Endothelial cell of umbilical vein (primary cell): ENCODE data around the gene NDUFS6. TPM values are rescaled to one million over a fixed set of nuclear protein-coding genes. Genes with fewer than 3 reads are reported as not detected.

Experiments
- BruUV-seq: library from RNA; stranded (reverse); fragments of 400-500 nt; replicated peaks from 2 replicates; lab custom pipeline; 2021; lab: Mats Ljungman, UMichigan
- CTCF ChIA-PET: fragments of 300-600, 350-600 bp; sonication (Branson Sonifier 250); formaldehyde crosslinking; loops from one replicate; lab custom pipeline; 2021; ENCODE audit warnings: antibody characterized with exemption, inconsistent platforms; lab: Charles Lee
- POLR2A ChIA-PET: fragments of 300-600, 350-600 bp; sonication (Branson Sonifier 250); formaldehyde crosslinking; loops from one replicate; lab custom pipeline; 2021; ENCODE audit warnings: antibody characterized with exemption, inconsistent platforms; lab: Charles Lee
- DNase-seq: peaks from one replicate; pipeline ENCODE4 v3.0.0-alpha.2; 2011; ENCODE audit warnings: low read depth, low spot score
- FAIRE-seq: peaks from 2 replicates; lab custom pipeline; 2011; peaks lifted over from hg19 to GRCh38; lab: Jason Lieb, UNC
- H2AFZ ChIP-seq: 2 replicates; pipeline ENCODE4 v1.6.0; 2012; ENCODE audit warnings: low read depth, low read length, control low read depth, inconsistent platforms
- H3K27ac ChIP-seq: 2 replicates; pipeline ENCODE4 v1.5.1; 2011; ENCODE audit warnings: low read depth, mild to moderate bottlenecking, control low read depth, low read length, moderate library complexity; ENCODE audit not compliant: insufficient read depth
- H3K27me3 ChIP-seq, 2 experiments: 2 replicates each; pipeline versions ENCODE4 v1.6.0 to v1.6.1; 2011; ENCODE audit warnings: low read length in 2 of 2, mixed read lengths in 1 of 2; ENCODE audit not compliant: control insufficient read depth in 2 of 2, insufficient read depth in 2 of 2
- H3K36me3 ChIP-seq, 2 experiments: 2 replicates in 1 of 2; 3 replicates in 1 of 2; pipeline ENCODE4 v1.5.1; 2011; ENCODE audit warnings: low read length in 2 of 2, mild to moderate bottlenecking in 1 of 2, moderate library complexity in 1 of 2; ENCODE audit not compliant: control insufficient read depth in 2 of 2, insufficient read depth in 2 of 2; ENCODE audit errors: extremely low read depth in 1 of 2
- H3K4me1 ChIP-seq: 3 replicates; pipeline ENCODE4 v1.5.1; 2011; ENCODE audit warnings: mild to moderate bottlenecking, low read length; ENCODE audit not compliant: control insufficient read depth, insufficient read depth; ENCODE audit errors: extremely low read depth
- H3K4me2 ChIP-seq: 2 replicates; pipeline ENCODE4 v1.6.1; 2011; ENCODE audit warnings: low read length, control low read depth, mixed read lengths; ENCODE audit not compliant: insufficient read depth
- H3K4me3 ChIP-seq, 3 experiments: fragments of 200-600 bp in 1 of 3; sonication (generic), shearing (Covaris generic) in 1 of 3; replicated peaks in 1 of 3; 2 replicates each; pipeline ENCODE4 v1.5.1; 2011 to 2016; ENCODE audit warnings: control low read depth in 3 of 3, low read length in 3 of 3, mild to moderate bottlenecking in 2 of 3, inconsistent platforms in 1 of 3, low read depth in 1 of 3, moderate library complexity in 1 of 3; ENCODE audit not compliant: insufficient read depth in 1 of 3
- H3K79me2 ChIP-seq: 2 replicates; pipeline ENCODE4 v1.6.0; 2012; ENCODE audit warnings: low read length, inconsistent platforms; ENCODE audit not compliant: control insufficient read depth, insufficient read depth
- H3K9ac ChIP-seq: replicated peaks from 2 replicates; pipeline ENCODE3; 2011; ENCODE audit warnings: low read length, control low read depth; ENCODE audit not compliant: insufficient read depth; ENCODE audit errors: extremely low read depth
- H3K9me1 ChIP-seq: replicated peaks from 3 replicates; pipeline ENCODE4 v1.6.0; 2011; ENCODE audit warnings: mild to moderate bottlenecking, low read length; ENCODE audit not compliant: control insufficient read depth, insufficient read depth; ENCODE audit errors: extremely low read depth
- H3K9me3 ChIP-seq: replicated peaks from 2 replicates; pipeline ENCODE4 v1.5.1; 2012; ENCODE audit warnings: low read length, inconsistent platforms; ENCODE audit not compliant: control insufficient read depth, insufficient read depth
- H4K20me1 ChIP-seq: replicated peaks from 2 replicates; pipeline ENCODE3; 2011; ENCODE audit warnings: mild to moderate bottlenecking, low read length; ENCODE audit not compliant: control insufficient read depth, insufficient read depth; ENCODE audit errors: extremely low read depth
- EZH2 ChIP-seq: IDR thresholded peaks from 2 replicates; pipeline ENCODE4 v1.6.1; 2012; ENCODE audit warnings: borderline replicate concordance, low read depth, mild to moderate bottlenecking, moderate library complexity, low read length, inconsistent platforms; ENCODE audit not compliant: severe bottlenecking
- FOS ChIP-seq: IDR thresholded peaks from 2 replicates; pipeline ENCODE4 v1.6.1; 2011; ENCODE audit warnings: mild to moderate bottlenecking, low read length, moderate library complexity, borderline replicate concordance; ENCODE audit not compliant: insufficient read depth
- GATA2 ChIP-seq: IDR thresholded peaks from 2 replicates; pipeline ENCODE4 v1.7.0; 2011; ENCODE audit warnings: low read depth, mild to moderate bottlenecking, moderate library complexity, mixed read lengths, low read length; ENCODE audit not compliant: insufficient read length, insufficient read depth
- JUN ChIP-seq: IDR thresholded peaks from 2 replicates; pipeline ENCODE4 v1.6.1; 2011; ENCODE audit warnings: borderline replicate concordance, low read depth; ENCODE audit not compliant: insufficient read length, insufficient read depth
- MYC ChIP-seq: IDR thresholded peaks from one replicate; pipeline ENCODE4 v1.6.1; 2011; ENCODE audit warnings: mild to moderate bottlenecking, low read depth, low read length
- POLR2A ChIP-seq: IDR thresholded peaks from 2 replicates; pipeline ENCODE4 v1.6.1; 2012; ENCODE audit warnings: low read depth, mild to moderate bottlenecking, control low read depth, low read length
- POLR2AphosphoS5 ChIP-seq: IDR thresholded peaks from 2 replicates; pipeline ENCODE4 v1.6.1; 2012; ENCODE audit warnings: low read depth, mild to moderate bottlenecking, control low read depth, low read length, moderate library complexity; ENCODE audit not compliant: insufficient read depth
- dilution Hi-C: fragments of 300-500 bp; cut with MboI; formaldehyde crosslinking; loops from one replicate; pipeline ENCODE4 v1.15.0; 2019; ENCODE audit warnings: low sequenced_read_pairs; ENCODE audit not compliant: extremely low pct_ligation_motif_present
- intact Hi-C: fragments of 100-400 bp; cut with micrococcal nuclease; formaldehyde crosslinking; loops from one replicate; pipeline ENCODE4 v1.10.0; 2022
- polyA plus RNA-seq, 4 experiments: library from polyadenylated mRNA; depleted of rRNA in 3 of 4; stranded (reverse) in 3 of 4; unstranded in 1 of 4; fragments of >200 nt; gene quantifications; 2 replicates each; pipeline versions ENCODE4 v1.2.1 to v1.2.3, GENCODE V29; 2011 to 2012; ENCODE audit warnings: missing spikeins in 1 of 4
- total RNA-seq: library from RNA; stranded (reverse); gene quantifications from 2 replicates; pipeline ENCODE4 v1.2.3, GENCODE V29; 2021
- TF ChIP-seq, protein P1 (sequence below), 2 donors: IDR thresholded peaks; 1 replicate in 1 of 2; 2 replicates in 1 of 2; pipeline ENCODE4 v1.5.1; 2011; ENCODE audit warnings: low read length in 2 of 2, mild to moderate bottlenecking in 2 of 2, moderate library complexity in 2 of 2, control low read depth in 1 of 2, inconsistent platforms in 1 of 2, low read depth in 1 of 2; ENCODE audit not compliant: insufficient read depth in 1 of 2; ENCODE audit errors: extremely low read depth in 1 of 2
- TF ChIP-seq, protein P2 (sequence below): IDR thresholded peaks from 2 replicates; pipeline ENCODE4 v1.6.1; 2011; ENCODE audit not compliant: insufficient read depth, insufficient read length

NDUFS6 gene
- total and polyA plus RNA-seq, 2 donors (not counting 3 experiments of a cell fraction or from before 2014, with no cell fraction given), result 42.5 to 127 TPM

DNA sequence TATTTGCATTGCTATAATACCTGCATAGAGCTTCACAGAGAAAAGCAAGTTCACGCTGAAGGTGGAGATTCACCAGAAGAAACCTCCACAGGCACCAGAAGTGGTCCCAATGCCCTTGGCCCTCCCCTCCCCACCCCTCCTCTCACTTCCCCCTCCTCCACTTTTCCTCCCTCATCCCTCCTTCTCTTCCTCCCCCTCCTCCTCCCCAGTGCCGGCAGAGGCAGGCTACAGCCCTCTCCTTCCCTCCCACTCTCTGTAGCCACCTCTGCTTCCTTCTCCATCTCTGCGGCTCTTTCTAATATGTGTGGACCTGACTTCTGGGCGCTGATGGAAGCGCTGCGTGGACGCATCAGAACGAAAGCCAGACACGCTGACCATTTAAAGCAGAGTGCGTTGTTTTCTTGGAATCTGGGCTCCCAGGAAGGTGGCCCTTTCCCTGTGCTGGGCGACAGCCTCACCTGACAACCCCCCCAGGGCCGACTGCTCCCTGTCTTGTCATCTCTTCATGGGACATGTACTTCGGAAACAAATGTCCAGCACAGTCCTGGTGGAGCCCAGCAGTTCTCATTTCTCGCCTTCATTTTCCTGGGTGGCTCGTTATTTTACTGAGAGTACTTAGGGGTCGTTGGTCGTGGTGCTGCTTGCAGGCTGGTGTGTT is 29.5 kb downstream of the NDUFS6 start:
- CTCF ChIA-PET, result no interaction called here

More for the DNA sequence above, 29.5 kb downstream of the NDUFS6 start:
- Histone ChIP-seq H3K27ac (no peak overlapping the region), H3K36me3 (no peaks in the 10 kb centered on the region), H3K9me1 (no peaks in the 10 kb centered on the region), H3K9me3 (no peaks in the 10 kb centered on the region), H3K4me1 (no peaks in the 10 kb centered on the region), H4K20me1 (no peaks in the 10 kb centered on the region), H3K79me2 (no peaks in the 10 kb centered on the region), H3K4me3 (no peak overlapping the region), H3K4me2 (no peak overlapping the region), H3K27me3 (no peaks in the 10 kb centered on the region), H3K9ac (no peak overlapping the region), H2AFZ (no peak overlapping the region)
- POLR2A ChIA-PET, result no interaction called here
- DNase-seq (no peak), FAIRE-seq (no peak)
- no TSS peak for BruUV-seq
- intact Hi-C loops, result no loop called here
- TF ChIP-seq, protein P1, sequence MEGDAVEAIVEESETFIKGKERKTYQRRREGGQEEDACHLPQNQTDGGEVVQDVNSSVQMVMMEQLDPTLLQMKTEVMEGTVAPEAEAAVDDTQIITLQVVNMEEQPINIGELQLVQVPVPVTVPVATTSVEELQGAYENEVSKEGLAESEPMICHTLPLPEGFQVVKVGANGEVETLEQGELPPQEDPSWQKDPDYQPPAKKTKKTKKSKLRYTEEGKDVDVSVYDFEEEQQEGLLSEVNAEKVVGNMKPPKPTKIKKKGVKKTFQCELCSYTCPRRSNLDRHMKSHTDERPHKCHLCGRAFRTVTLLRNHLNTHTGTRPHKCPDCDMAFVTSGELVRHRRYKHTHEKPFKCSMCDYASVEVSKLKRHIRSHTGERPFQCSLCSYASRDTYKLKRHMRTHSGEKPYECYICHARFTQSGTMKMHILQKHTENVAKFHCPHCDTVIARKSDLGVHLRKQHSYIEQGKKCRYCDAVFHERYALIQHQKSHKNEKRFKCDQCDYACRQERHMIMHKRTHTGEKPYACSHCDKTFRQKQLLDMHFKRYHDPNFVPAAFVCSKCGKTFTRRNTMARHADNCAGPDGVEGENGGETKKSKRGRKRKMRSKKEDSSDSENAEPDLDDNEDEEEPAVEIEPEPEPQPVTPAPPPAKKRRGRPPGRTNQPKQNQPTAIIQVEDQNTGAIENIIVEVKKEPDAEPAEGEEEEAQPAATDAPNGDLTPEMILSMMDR (IDR thresholded peaks at IDR 0.05; ENCODE audit: extremely low read depth in 1 of 2, insufficient read depth in 1 of 2, low read depth in 1 of 2, low read length in 2 of 2), result no peak
- TF ChIP-seq POLR2A, result no peak
- no peak for TF ChIP-seq EZH2
- TF ChIP-seq JUN, result no peak
- TF ChIP-seq, protein P2, sequence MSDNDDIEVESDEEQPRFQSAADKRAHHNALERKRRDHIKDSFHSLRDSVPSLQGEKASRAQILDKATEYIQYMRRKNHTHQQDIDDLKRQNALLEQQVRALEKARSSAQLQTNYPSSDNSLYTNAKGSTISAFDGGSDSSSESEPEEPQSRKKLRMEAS, result no peak
- no peak for TF ChIP-seq MYC
- no peak for TF ChIP-seq GATA2
- TF ChIP-seq POLR2AphosphoS5, result no peak
- TF ChIP-seq FOS, result no peak
- dilution Hi-C loops, result no loop called here
